HUES48 (cell line): ENCODE results near the gene ZNF426.
"Not testable (repeated sequence)": the region's sequence is repeated elsewhere in the genome, so short reads cannot be mapped to it uniquely, and the experiment has no call there.

ENCODE experiments used
- H3K27ac ChIP-seq: one replicate; pipeline ENCODE4 v1.7.0; 2013; ENCODE audit warnings: low read depth, low read length, inconsistent platforms
- H3K27me3 ChIP-seq: 2 replicates; pipeline ENCODE4 v1.6.1; 2013; ENCODE audit warnings: mild to moderate bottlenecking, low read length; ENCODE audit not compliant: control insufficient read depth, insufficient read depth
- H3K36me3 ChIP-seq: 2 replicates; pipeline ENCODE4 v1.6.1; 2013; ENCODE audit warnings: low read length; ENCODE audit not compliant: control insufficient read depth, insufficient read depth
- H3K4me1 ChIP-seq: 2 replicates; pipeline ENCODE4 v1.6.1; 2013; ENCODE audit warnings: mild to moderate bottlenecking, low read length; ENCODE audit not compliant: control insufficient read depth, insufficient read depth
- H3K4me3 ChIP-seq: 2 replicates; pipeline ENCODE4 v1.5.1; 2013; ENCODE audit warnings: mild to moderate bottlenecking, low read depth, low read length
- H3K9ac ChIP-seq: 2 replicates; pipeline ENCODE4 v1.6.1; 2013; ENCODE audit warnings: mild to moderate bottlenecking, low read depth, low read length, moderate library complexity
- H3K9me3 ChIP-seq: 2 replicates; pipeline ENCODE4 v1.6.1; 2013; ENCODE audit warnings: low read length; ENCODE audit not compliant: control insufficient read depth, insufficient read depth

Gene ZNF426

GRCh38 chr19:9538183-9539058, at the start of gene ZNF426:
ZNF426 (minus strand) TSS chr19:9538645; CDS start chr19:9536232, 2,413 bp downstream.
- H3K9me3 ChIP-seq, result peaks cover 33% of the 10 kb centered on the region
- peak within 1 kb of the TSS; percentile 93 for H3K4me3 ChIP-seq
- peak within 1 kb of the TSS; percentile 97 for H3K27ac ChIP-seq
- H3K36me3 ChIP-seq, result peaks cover 32% of the 10 kb centered on the region
- no peaks in the 10 kb centered on the region for H3K27me3 ChIP-seq
- no peaks in the 10 kb centered on the region for H3K4me1 ChIP-seq
- peak within 1 kb of the TSS; percentile 86 for H3K9ac ChIP-seq

DNA sequence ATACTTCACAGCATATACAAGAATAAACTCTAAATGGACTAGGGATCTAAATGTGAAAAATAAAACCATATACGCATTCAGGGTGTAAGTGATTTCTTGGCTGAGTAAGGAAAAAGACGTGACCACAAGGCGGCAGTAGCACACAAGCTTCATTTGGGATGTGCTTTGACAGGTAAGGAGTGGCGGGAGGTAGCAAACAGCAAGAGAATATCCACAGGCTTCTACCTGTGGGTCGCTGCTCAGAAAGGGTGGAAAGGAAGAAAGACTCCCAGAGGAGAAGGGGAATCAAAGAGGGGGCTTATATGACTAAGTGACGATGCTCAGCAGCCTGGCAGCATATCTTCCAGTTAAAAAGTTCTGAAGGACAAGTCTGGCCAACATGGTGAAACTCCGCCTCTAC, 48.3 kb upstream of the ZNF426 start:
- Histone ChIP-seq H3K27me3 (no peaks in the 10 kb centered on the region), H3K36me3 (peaks cover 4% of the 10 kb centered on the region), H3K9me3 (no peaks in the 10 kb centered on the region), H3K4me3 (no peak overlapping the region), H3K9ac (no peak overlapping the region), H3K4me1 (peaks cover 18% of the 10 kb centered on the region), H3K27ac (no peak overlapping the region)

GRCh38 chr19:9584073-9584833, 45.8 kb upstream of the ZNF426 start, which contains the start of gene ZNF121:
ZNF121 (minus strand) TSS chr19:9584504; CDS start chr19:9568097, 16,407 bp downstream.
- H3K9me3 ChIP-seq, result no peaks in the 10 kb centered on the region
- H3K4me1 ChIP-seq, result peaks cover 18% of the 10 kb centered on the region
- peak within 1 kb of the TSS; percentile 98 for H3K4me3 ChIP-seq
- H3K27me3 ChIP-seq, result no peaks in the 10 kb centered on the region
- peaks cover 22% of the 10 kb centered on the region for H3K36me3 ChIP-seq
- peak within 1 kb of the TSS; percentile 99 for H3K9ac ChIP-seq
- peak within 1 kb of the TSS; percentile 92 for H3K27ac ChIP-seq

DNA sequence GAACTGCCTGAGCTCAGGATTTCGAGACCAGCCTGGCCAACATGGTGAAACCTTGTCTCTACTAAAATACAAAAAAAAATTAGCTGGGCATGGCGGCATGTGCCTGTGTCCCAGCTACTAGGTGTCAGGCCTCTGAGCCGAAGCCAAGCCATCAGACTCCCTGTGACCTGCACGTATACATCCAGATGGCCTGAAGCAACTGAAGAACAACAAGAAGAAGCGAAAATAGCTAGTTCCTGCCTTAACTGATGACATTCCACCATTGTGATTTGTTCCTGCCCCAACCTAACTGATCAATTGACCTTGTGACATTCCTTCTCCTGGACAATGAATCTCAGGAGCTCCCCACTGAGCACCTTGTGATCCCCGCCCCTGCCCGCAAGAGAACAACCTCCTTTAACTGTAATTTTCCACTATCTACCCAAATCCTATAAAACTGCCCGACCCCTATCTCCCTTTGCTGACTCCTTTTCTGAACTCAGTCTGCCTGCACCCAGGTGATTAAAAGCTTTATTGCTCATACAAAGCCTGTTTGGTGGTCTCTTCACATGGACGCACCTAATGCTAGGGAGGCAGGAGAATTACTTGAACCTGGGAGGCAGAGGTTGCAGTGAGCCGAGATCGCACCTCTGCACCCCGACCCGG, 43.8 kb upstream of the ZNF426 start:
- Histone ChIP-seq H3K27ac (peak overlapping the region; percentile 70), H3K9ac (peak overlapping the region; percentile 25), H3K36me3 (peaks cover 32% of the 10 kb centered on the region), H3K4me3 (peak overlapping the region; percentile 98), H3K4me1 (peaks cover 15% of the 10 kb centered on the region)
- not testable (repeated sequence) for H3K27me3 ChIP-seq, H3K9me3 ChIP-seq

- H3K4me1 ChIP-seq, result peaks cover 15% of the 10 kb centered on the region
- H3K9ac ChIP-seq, result no peak overlapping the region
- peak overlapping the region; percentile 29 for H3K4me3 ChIP-seq
- H3K36me3 ChIP-seq, result peaks cover 36% of the 10 kb centered on the region
- H3K27me3 ChIP-seq, result no peaks in the 10 kb centered on the region
- no peak overlapping the region for H3K27ac ChIP-seq
- H3K9me3 ChIP-seq, result peaks cover 4% of the 10 kb centered on the region; the same call in 1 of the 2 replicates
Measured at GRCh38 chr19:9580728-9581127, 42.3 kb upstream of the ZNF426 start.

- no peak overlapping the region for H3K4me3 ChIP-seq
- no peaks in the 10 kb centered on the region for H3K27me3 ChIP-seq
- H3K9ac ChIP-seq, result no peak overlapping the region
- no peak overlapping the region for H3K27ac ChIP-seq
- H3K36me3 ChIP-seq, result peaks cover 66% of the 10 kb centered on the region
- peaks cover 76% of the 10 kb centered on the region for H3K9me3 ChIP-seq
- no peaks in the 10 kb centered on the region for H3K4me1 ChIP-seq
Measured at GRCh38 chr19:9570255-9570654, 31.8 kb upstream of the ZNF426 start.

GRCh38 chr19:9566729-9567128, 28.3 kb upstream of the ZNF426 start:
- H3K27me3 ChIP-seq, result no peaks in the 10 kb centered on the region
- H3K4me3 ChIP-seq, result peak overlapping the region; percentile 17; the same call in 1 of the 2 replicates
- H3K4me1 ChIP-seq, result no peaks in the 10 kb centered on the region
- no peak overlapping the region for H3K27ac ChIP-seq
- no peak overlapping the region for H3K9ac ChIP-seq
- peaks cover 95% of the 10 kb centered on the region for H3K36me3 ChIP-seq
- peaks cover 83% of the 10 kb centered on the region for H3K9me3 ChIP-seq

GRCh38 chr19:9565900-9566705, 27.7 kb upstream of the ZNF426 start:
- Histone ChIP-seq H3K36me3 (peaks cover 96% of the 10 kb centered on the region), H3K4me1 (no peaks in the 10 kb centered on the region), H3K27ac (no peak overlapping the region), H3K9ac (no peak overlapping the region), H3K27me3 (no peaks in the 10 kb centered on the region), H3K4me3 (peak overlapping the region; percentile 17; the same call in 1 of the 2 replicates), H3K9me3 (peaks cover 76% of the 10 kb centered on the region)

DNA sequence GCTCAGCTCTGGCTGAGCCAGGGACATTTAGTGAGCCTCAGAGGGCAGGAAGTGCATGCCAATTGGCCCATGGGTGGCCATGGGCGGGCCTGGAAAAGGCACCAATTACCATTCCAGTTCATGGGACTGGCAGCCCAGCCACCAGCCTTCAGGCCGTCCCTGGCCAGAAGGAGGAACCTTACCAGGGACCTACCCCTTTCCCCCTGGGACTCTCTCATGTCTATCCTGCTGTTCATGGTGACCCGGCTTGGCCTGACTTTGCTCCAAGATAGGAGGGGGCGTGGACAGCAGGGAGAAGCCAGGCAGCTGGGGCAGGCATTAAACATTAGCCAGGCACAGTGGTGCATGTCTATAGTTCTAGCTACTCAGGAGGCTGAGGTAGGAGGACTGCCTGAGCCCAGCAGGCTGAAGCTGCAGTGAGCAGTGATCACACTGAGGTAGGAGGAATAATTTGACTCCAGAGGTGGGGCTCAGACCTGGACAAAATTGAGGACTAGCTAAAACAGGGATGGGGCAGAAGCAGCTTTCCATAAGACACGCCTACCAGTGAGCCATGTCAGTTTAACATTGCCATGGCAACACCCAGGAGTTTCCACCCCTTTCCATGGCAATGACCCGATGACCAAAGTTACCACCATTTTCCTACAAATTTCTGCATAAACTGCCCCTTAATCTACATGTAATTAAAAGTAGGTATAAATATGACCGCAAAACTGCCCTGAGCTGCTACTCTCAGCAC, 14.3 kb upstream of the ZNF426 start:
- H3K9ac ChIP-seq, result no peak overlapping the region
- no peaks in the 10 kb centered on the region for H3K27me3 ChIP-seq
- no peaks in the 10 kb centered on the region for H3K36me3 ChIP-seq
- peaks cover 13% of the 10 kb centered on the region; the same call in 1 of the 2 replicates for H3K9me3 ChIP-seq
- no peaks in the 10 kb centered on the region for H3K4me1 ChIP-seq
- no peak overlapping the region for H3K27ac ChIP-seq
- no peak overlapping the region for H3K4me3 ChIP-seq
